K562 (cell line): ENCODE results near the gene PTPN14. TPM values are rescaled to one million over a fixed set of nuclear protein-coding genes. Genes with fewer than 3 reads are reported as not detected.

Experiments
- ATAC-seq: fragments of 200-7000 bp; cut with Tn5 transposase; 3 replicates; pipeline ENCODE4 v1.9.1; 2020; ENCODE audit warnings: moderate library complexity
- BruUV-seq: library from RNA; stranded (reverse); fragments of 400-500 nt; replicated peaks from 2 replicates; lab custom pipeline; 2021; lab: Mats Ljungman, UMichigan
- CTCF ChIA-PET: fragments of 300-600 bp; formaldehyde crosslinking; extraction: SDS; loops from one replicate; lab custom pipeline; 2021; ENCODE audit warnings: low intra/inter-chr PET ratio; lab: Yijun Ruan, JAX
- POLR2A ChIA-PET: fragments of 300-600, 350-650 bp; sonication (Branson Sonifier 250); formaldehyde crosslinking; extraction: SDS; loops from one replicate; lab custom pipeline; 2021; ENCODE audit warnings: antibody characterized with exemption, inconsistent platforms; lab: Yijun Ruan, JAX
- DNase-seq, 4 experiments: peaks; one replicate each; pipeline versions ENCODE4 v3.0.0 to v3.0.0-alpha.2; 2011 to 2018; ENCODE audit warnings: low spot score in 3 of 4, mixed read lengths in 3 of 4; ENCODE audit errors: extremely low read depth in 1 of 4
- FAIRE-seq: peaks from 2 replicates; lab custom pipeline; 2011; peaks lifted over from hg19 to GRCh38; lab: Jason Lieb, UNC
- H2AFZ ChIP-seq: 2 replicates; pipeline ENCODE4 v1.6.0; 2011; ENCODE audit warnings: low read depth, low read length, control low read depth, inconsistent platforms
- H3K27ac ChIP-seq: fragments of 200-600 bp; 3 replicates; pipeline ENCODE4 v1.8.0; 2011; ENCODE audit warnings: low read depth, mild to moderate bottlenecking, control low read depth, inconsistent platforms, low read length, moderate library complexity, mixed read lengths; ENCODE audit errors: extremely low read depth
- H3K27me3 ChIP-seq, 2 experiments: fragments of 300-600 bp in 1 of 2; 2 replicates in 1 of 2; 3 replicates in 1 of 2; pipeline versions ENCODE4 v1.6.0 to v1.8.0; 2011; ENCODE audit warnings: inconsistent platforms in 2 of 2, low read length in 2 of 2, mild to moderate bottlenecking in 1 of 2, mixed read lengths in 1 of 2, moderate library complexity in 1 of 2; ENCODE audit not compliant: control insufficient read depth in 2 of 2, insufficient read depth in 2 of 2
- H3K36me3 ChIP-seq: fragments of 300-600 bp; 3 replicates; pipeline ENCODE4 v1.8.0; 2011; ENCODE audit warnings: mild to moderate bottlenecking, low read length, inconsistent platforms; ENCODE audit not compliant: control insufficient read depth, insufficient read depth
- H3K4me1 ChIP-seq, 2 experiments: fragments of 200-600 bp in 1 of 2; replicated peaks in 1 of 2; 2 replicates in 1 of 2; 3 replicates in 1 of 2; pipeline versions ENCODE4 v1.5.1 to v1.8.0; 2011; ENCODE audit warnings: inconsistent platforms in 2 of 2, low read length in 2 of 2, mild to moderate bottlenecking in 1 of 2, mixed read lengths in 1 of 2, moderate library complexity in 1 of 2; ENCODE audit not compliant: control insufficient read depth in 2 of 2, insufficient read depth in 2 of 2
- H3K4me2 ChIP-seq: 2 replicates; pipeline ENCODE4 v1.6.1; 2011; ENCODE audit warnings: low read length, control low read depth, inconsistent platforms, mixed read lengths; ENCODE audit not compliant: insufficient read depth
- H3K4me3 ChIP-seq: fragments of 200-600 bp; sonication (generic), shearing (Covaris generic); 2 replicates; pipeline ENCODE4 v1.5.1; 2016; ENCODE audit warnings: control low read depth, inconsistent platforms
- H3K79me2 ChIP-seq: fragments of 200-600 bp; 3 replicates; pipeline ENCODE4 v1.8.0; 2011; ENCODE audit warnings: low read length, inconsistent platforms; ENCODE audit not compliant: control insufficient read depth, insufficient read depth
- H3K9ac ChIP-seq, 2 experiments: 2 replicates each; pipeline versions ENCODE4 v1.6.0 to v1.6.1; 2011; ENCODE audit warnings: low read depth in 2 of 2, low read length in 2 of 2, control low read depth in 1 of 2, inconsistent platforms in 1 of 2, mild to moderate bottlenecking in 1 of 2, mixed read lengths in 1 of 2; ENCODE audit not compliant: insufficient read depth in 1 of 2
- H3K9me1 ChIP-seq: one replicate; pipeline ENCODE4 v1.6.0; 2011; ENCODE audit warnings: inconsistent platforms, mild to moderate bottlenecking, low read length, moderate library complexity; ENCODE audit not compliant: control insufficient read depth, insufficient read depth
- H3K9me3 ChIP-seq: replicated peaks from 2 replicates; pipeline ENCODE4 v1.5.1; 2011; ENCODE audit warnings: low read depth, low read length, inconsistent platforms; ENCODE audit not compliant: control insufficient read depth, insufficient read depth
- H4K20me1 ChIP-seq: replicated peaks from 2 replicates; pipeline ENCODE4 v1.6.1; 2011; ENCODE audit warnings: low read length, inconsistent platforms, mixed read lengths; ENCODE audit not compliant: control insufficient read depth, insufficient read depth
- CCNT2 ChIP-seq: IDR thresholded peaks from 2 replicates; pipeline ENCODE4 v1.6.1; 2011; ENCODE audit warnings: borderline replicate concordance, low read depth, mild to moderate bottlenecking, moderate library complexity, mixed read lengths, low read length; ENCODE audit not compliant: insufficient read length; ENCODE audit errors: extremely low read depth
- ETS2 ChIP-seq: IDR thresholded peaks from 2 replicates; pipeline ENCODE4 v1.6.1; 2016; ENCODE audit warnings: borderline replicate concordance, missing genetic modification characterization, mild to moderate bottlenecking, moderate library complexity, missing compliant biosample characterization; ENCODE audit not compliant: poor library complexity, severe bottlenecking
- MIER1 ChIP-seq: fragments of 450-650 bp; IDR thresholded peaks from 2 replicates; pipeline ENCODE4 v1.6.1; 2016; ENCODE audit warnings: antibody characterized with exemption, mild to moderate bottlenecking, low read depth
- TAF15 ChIP-seq: fragments of 200-400 bp; formaldehyde crosslinking; IDR thresholded peaks from 2 replicates; pipeline ENCODE4 v1.6.1; 2017; ENCODE audit warnings: mild to moderate bottlenecking, low read depth, low read length, moderate library complexity
- TBP ChIP-seq: optimal IDR thresholded peaks from 2 replicates; pipeline ENCODE3; 2011; ENCODE audit warnings: low read depth, low read length, improper control_type of control experiment
- ZNF316 ChIP-seq: fragments of 450-650 bp; IDR thresholded peaks from 2 replicates; pipeline ENCODE4 v1.6.1; 2016
- ZNF324 ChIP-seq: fragments of 250-450 bp; sonication (Bioruptor Pico); IDR thresholded peaks from 2 replicates; pipeline ENCODE4 v1.4.0; 2020; ENCODE audit warnings: mild to moderate bottlenecking
- WGBS: fragments of 100-300 bp; shearing (Covaris generic); methylation state at CpG from one replicate; pipeline ENCODE4 v1.1.6; 2016; ENCODE audit warnings: low coverage, mixed read lengths; ENCODE audit not compliant: insufficient coverage; ENCODE audit errors: missing lambda C conversion rate; 5-methylcytosine and 5-hydroxymethylcytosine counted together
- in situ Hi-C: fragments of 300-500 bp; cut with MboI; formaldehyde crosslinking; loops from 4 replicates; pipeline ENCODE4 v1.15.0; 2018; ENCODE audit warnings: inconsistent platforms, mixed read lengths
- intact Hi-C: fragments of 100-400 bp; cut with micrococcal nuclease; formaldehyde crosslinking; loops from 2 replicates; pipeline ENCODE4 v1.14.2; 2022
- polyA plus RNA-seq, 8 experiments: library from polyadenylated mRNA; depleted of rRNA in 4 of 8; stranded (reverse) in 5 of 8; unstranded in 3 of 8; fragments of >200 nt; fragmentation: Nextera tagmentation in 2 of 8; fragmentation: Illumina TruSeq in 1 of 8; extraction: Ambion mirVana in 2 of 8; extraction: Trizol in 1 of 8; gene quantifications; 2 replicates each; pipeline versions ENCODE4 v1.2.1 to v1.2.3, GENCODE V29; 2011 to 2014; ENCODE audit warnings: inconsistent platforms in 1 of 8, missing spikeins in 1 of 8
- total RNA-seq, 7 experiments: library from RNA; depleted of rRNA in 6 of 7; stranded (reverse); fragments of >200 nt in 6 of 7; fragmentation: Illumina TruSeq in 2 of 7; extraction: Trizol in 2 of 7; gene quantifications; 2 replicates each; pipeline versions ENCODE4 v1.2.1 to v1.2.3, GENCODE V29; 2011 to 2021; ENCODE audit warnings: low replicate concordance in 1 of 7
- TF ChIP-seq, protein P1 (sequence below): fragments of 250-450 bp; sonication (Bioruptor Pico); IDR thresholded peaks from 2 replicates; pipeline ENCODE4 v1.8.0; 2021; ENCODE audit warnings: mild to moderate bottlenecking, moderate library complexity

PTPN14 gene
- total and polyA plus RNA-seq, 9 of the 15 experiments (the other 6 are each of a cell fraction or from before 2014, with no cell fraction given): 0.01 to 0.29 (median 0.04) TPM; not detected in 6

DNA sequence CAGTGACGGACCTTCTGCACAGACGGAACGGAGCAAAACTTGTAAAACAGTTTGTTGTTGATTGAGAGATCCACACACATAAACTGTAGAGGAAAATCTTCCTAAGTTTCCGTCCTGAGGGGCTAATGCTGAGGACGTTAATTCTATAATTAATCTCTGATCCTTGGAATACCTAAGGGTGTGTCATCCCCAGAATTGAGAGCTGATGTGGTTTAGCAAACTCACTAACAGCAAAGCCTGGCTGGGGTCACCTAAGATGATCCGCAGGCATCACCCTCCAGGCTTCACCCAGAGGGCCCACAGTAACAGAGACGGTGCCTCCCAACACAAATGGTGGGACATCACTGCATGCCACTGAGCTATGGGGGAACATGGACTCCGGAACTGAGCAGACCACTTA lies 172.9 kb downstream of the PTPN14 start:
- Histone ChIP-seq H3K4me1 (peaks cover 0 to 3% of the 10 kb centered on the region in 2 experiments; a peak in 1 of 5 replicates), H3K27ac (no peak overlapping the region), H3K4me3 (no peak overlapping the region), H3K9me1 (no peaks in the 10 kb centered on the region), H3K27me3 (peaks cover 27 to 40% of the 10 kb centered on the region in 2 experiments), H3K4me2 (no peak overlapping the region), H3K9me3 (no peaks in the 10 kb centered on the region), H3K79me2 (no peaks in the 10 kb centered on the region), H3K36me3 (no peaks in the 10 kb centered on the region), H4K20me1 (no peaks in the 10 kb centered on the region), H3K9ac (no peak overlapping the region), H2AFZ (no peak overlapping the region)
- under 1% methylated on average over 8 of the region's 8 CpGs for WGBS
- BruUV-seq: no TSS peak
- FAIRE-seq (no peak), DNase-seq (no peak), ATAC-seq (no peak)
- in situ Hi-C loops (no loop called here), intact Hi-C loops (no loop called here)
- ChIA-PET POLR2A (no interaction called here), CTCF (no interaction called here)
- no peak for TF ChIP-seq ETS2 (tag)
- TF ChIP-seq ZNF324 (CRISPR knock-in tag): no peak

DNA sequence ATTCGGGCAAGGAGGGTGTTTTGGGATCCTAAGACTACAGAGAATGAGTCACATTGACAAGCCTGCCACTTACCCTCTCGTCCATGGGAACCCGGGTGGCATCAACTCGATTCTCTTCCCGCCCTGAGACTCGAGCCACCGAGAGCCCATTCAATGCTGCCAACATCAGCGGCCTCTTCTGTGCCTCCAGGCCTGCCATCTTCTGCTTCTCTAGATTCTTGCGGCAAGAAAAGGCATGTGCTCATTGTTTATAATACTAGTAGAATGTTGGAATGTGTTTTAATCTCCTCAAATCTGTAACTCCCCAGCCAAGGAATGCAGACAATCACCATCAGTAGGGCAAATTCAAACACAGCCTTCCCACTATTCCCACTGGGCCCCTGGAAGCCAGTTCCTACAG lies 173.5 kb downstream of the PTPN14 start:
- FAIRE-seq: no peak
- in situ Hi-C loops: no loop called here
- Histone ChIP-seq H3K27ac (no peak overlapping the region), H3K9ac (no peak overlapping the region), H3K4me1 (no peaks in the 10 kb centered on the region), H3K4me3 (no peak overlapping the region), H3K4me2 (no peak overlapping the region), H2AFZ (no peak overlapping the region), H3K9me3 (no peaks in the 10 kb centered on the region), H3K27me3 (peaks cover 24 to 34% of the 10 kb centered on the region in 2 experiments), H4K20me1 (no peaks in the 10 kb centered on the region), H3K9me1 (no peaks in the 10 kb centered on the region), H3K36me3 (no peaks in the 10 kb centered on the region)
- ChIA-PET POLR2A (no interaction called here), CTCF (no interaction called here)
- BruUV-seq: no TSS peak
- ATAC-seq: no peak
- under 1% methylated on average over 9 of the region's 9 CpGs for WGBS
- no peak for DNase-seq
- intact Hi-C loops: no loop called here
- TF ChIP-seq MIER1: no peak
- no peak for TF ChIP-seq TBP
- TF ChIP-seq CCNT2: no peak
- TF ChIP-seq, protein P1, sequence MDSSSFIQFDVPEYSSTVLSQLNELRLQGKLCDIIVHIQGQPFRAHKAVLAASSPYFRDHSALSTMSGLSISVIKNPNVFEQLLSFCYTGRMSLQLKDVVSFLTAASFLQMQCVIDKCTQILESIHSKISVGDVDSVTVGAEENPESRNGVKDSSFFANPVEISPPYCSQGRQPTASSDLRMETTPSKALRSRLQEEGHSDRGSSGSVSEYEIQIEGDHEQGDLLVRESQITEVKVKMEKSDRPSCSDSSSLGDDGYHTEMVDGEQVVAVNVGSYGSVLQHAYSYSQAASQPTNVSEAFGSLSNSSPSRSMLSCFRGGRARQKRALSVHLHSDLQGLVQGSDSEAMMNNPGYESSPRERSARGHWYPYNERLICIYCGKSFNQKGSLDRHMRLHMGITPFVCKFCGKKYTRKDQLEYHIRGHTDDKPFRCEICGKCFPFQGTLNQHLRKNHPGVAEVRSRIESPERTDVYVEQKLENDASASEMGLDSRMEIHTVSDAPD (CRISPR knock-in tag): no peak
- TF ChIP-seq ZNF316: no peak
- TF ChIP-seq TAF15: no peak
- TF ChIP-seq, all 486 proteins: peak for 0
- H3K79me2 ChIP-seq: no peaks in the 10 kb centered on the region
